Gastrocnemius medialis (tissue), 4 donors: Measurements from ENCODE around the gene CFAP119. TPM values are rescaled to one million over a fixed set of nuclear protein-coding genes. Genes with fewer than 3 reads are reported as not detected.

Source experiments
- ATAC-seq, 2 donors: fragments of 150-250 bp; one replicate each; pipeline ENCODE4 v1.9.1; 2016
- DNase-seq, 2 donors: peaks; one replicate each; pipeline ENCODE4 v3.0.0-alpha.2; 2019
- H3K27ac ChIP-seq, 4 donors: fragments of 200-600 bp; sonication (generic); 1 replicate in 1 of 4; 2 replicates in 3 of 4; pipeline ENCODE4 v1.5.1; 2016 to 2018; ENCODE audit warnings: mild to moderate bottlenecking in 2 of 4, moderate library complexity in 1 of 4
- H3K27me3 ChIP-seq, 3 donors: fragments of 200-600 bp; sonication (generic) in 2 of 3; 1 replicate in 1 of 3; 2 replicates in 2 of 3; pipeline versions ENCODE4 v1.5.1 to v1.6.0; 2016 to 2019; ENCODE audit warnings: mild to moderate bottlenecking in 1 of 3, moderate library complexity in 1 of 3
- H3K36me3 ChIP-seq, 2 donors: fragments of 200-600 bp; sonication (generic) in 1 of 2; one replicate each; pipeline ENCODE4 v1.5.1; 2017 to 2018
- H3K4me1 ChIP-seq, 2 donors: fragments of 200-600 bp; sonication (generic) in 1 of 2; one replicate each; pipeline ENCODE4 v1.5.1; 2016 to 2017; ENCODE audit warnings: mild to moderate bottlenecking in 2 of 2
- H3K4me3 ChIP-seq, 4 donors: fragments of 200-600 bp; sonication (generic) in 3 of 4; 1 replicate in 1 of 4; 2 replicates in 3 of 4; pipeline ENCODE4 v1.5.1; 2016 to 2019; ENCODE audit warnings: mild to moderate bottlenecking in 2 of 4
- H3K9me3 ChIP-seq, 3 donors: fragments of 200-600 bp; sonication (generic) in 2 of 3; 1 replicate in 1 of 3; 2 replicates in 2 of 3; pipeline ENCODE4 v1.5.1; 2016 to 2019
- POLR2A ChIP-seq, 2 donors: fragments of 450-650 bp; IDR thresholded peaks; one replicate each; pipeline ENCODE4 v1.6.1; 2017; ENCODE audit warnings: antibody characterized with exemption in 2 of 2, mild to moderate bottlenecking in 2 of 2, moderate library complexity in 2 of 2
- in situ Hi-C, 4 donors: fragments of 200-750 bp; cut with MboI; loops; one replicate each; pipeline versions ENCODE4 v1.15.0 to v1.8.0; 2017; ENCODE audit warnings: low sequenced_read_pairs in 4 of 4
- intact Hi-C: fragments of 100-400 bp; cut with DNase I; formaldehyde crosslinking; loops from one replicate; pipeline ENCODE4 v1.15.1; 2023; ENCODE audit warnings: low total_unique reads
- total RNA-seq, 4 donors: library from RNA; depleted of rRNA; stranded (reverse); fragments of >200 nt; gene quantifications; one replicate each; pipeline versions ENCODE4 v1.1.0 to v1.2.3, GENCODE V29; 2016
- TF ChIP-seq, protein P1 (sequence below), 5 experiments: fragments of 450-650 bp in 3 of 5; fragments of 200-600 bp in 2 of 5; sonication (generic) in 2 of 5; IDR thresholded peaks in 4 of 5; conservative IDR thresholded peaks in 1 of 5; 1 replicate in 4 of 5; 2 replicates in 1 of 5; pipeline ENCODE4 v1.5.1; 2016 to 2019; ENCODE audit warnings: antibody characterized with exemption in 5 of 5, mild to moderate bottlenecking in 3 of 5, moderate library complexity in 3 of 5

The CFAP119 gene
- total RNA-seq, 4 donors from 2014 or later, result 0.73 to 5.8 (median 1.7) TPM; not detected in 1

DNA sequence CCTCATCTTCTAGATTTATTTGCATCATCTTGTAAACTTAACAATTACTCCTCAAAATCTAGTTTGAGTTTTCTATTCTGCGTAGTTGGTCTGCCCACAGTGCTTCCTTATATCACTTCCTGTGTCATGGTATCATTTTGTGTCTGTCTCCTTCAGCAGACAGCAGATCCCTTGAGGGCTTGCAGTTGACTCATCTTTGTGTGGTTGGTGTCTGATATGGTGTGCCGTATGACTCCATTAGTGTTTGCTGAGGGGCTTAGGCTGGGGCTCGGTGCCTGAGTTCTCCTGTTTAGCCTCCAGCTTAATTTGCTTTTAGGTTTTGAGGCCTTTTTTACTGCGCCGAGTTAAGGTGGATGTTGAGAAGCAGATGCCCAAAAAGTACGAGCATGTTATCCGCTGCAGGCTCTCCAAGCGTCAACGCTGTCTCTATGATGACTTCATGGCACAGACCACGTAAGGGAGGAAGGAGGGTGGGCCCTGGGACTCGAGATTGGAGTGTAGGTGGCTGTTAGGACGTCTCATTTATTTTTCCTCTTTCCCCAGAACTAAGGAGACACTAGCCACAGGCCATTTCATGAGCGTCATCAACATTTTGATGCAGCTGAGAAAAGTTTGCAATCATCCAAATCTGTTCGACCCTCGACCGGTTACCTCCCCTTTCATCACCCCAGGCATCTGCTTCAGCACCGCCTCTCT is 46.0 kb downstream of the CFAP119 start:
- DNase-seq (no peak), ATAC-seq (no peak)
- H3K36me3 ChIP-seq, result peaks cover 4 to 97% of the 10 kb centered on the region in 2 donors
- TF ChIP-seq, protein P1, sequence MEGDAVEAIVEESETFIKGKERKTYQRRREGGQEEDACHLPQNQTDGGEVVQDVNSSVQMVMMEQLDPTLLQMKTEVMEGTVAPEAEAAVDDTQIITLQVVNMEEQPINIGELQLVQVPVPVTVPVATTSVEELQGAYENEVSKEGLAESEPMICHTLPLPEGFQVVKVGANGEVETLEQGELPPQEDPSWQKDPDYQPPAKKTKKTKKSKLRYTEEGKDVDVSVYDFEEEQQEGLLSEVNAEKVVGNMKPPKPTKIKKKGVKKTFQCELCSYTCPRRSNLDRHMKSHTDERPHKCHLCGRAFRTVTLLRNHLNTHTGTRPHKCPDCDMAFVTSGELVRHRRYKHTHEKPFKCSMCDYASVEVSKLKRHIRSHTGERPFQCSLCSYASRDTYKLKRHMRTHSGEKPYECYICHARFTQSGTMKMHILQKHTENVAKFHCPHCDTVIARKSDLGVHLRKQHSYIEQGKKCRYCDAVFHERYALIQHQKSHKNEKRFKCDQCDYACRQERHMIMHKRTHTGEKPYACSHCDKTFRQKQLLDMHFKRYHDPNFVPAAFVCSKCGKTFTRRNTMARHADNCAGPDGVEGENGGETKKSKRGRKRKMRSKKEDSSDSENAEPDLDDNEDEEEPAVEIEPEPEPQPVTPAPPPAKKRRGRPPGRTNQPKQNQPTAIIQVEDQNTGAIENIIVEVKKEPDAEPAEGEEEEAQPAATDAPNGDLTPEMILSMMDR (IDR thresholded peaks at IDR 0.05 in 4 of 5, conservative IDR thresholded peaks at IDR 0.05 in 1 of 5), result no peak
- TF ChIP-seq POLR2A (IDR thresholded peaks at IDR 0.05), result no peak
- no peak overlapping the region for H3K27ac ChIP-seq
- H3K27me3 ChIP-seq, result no peaks in the 10 kb centered on the region
- in situ Hi-C loops, result no loop called here
- H3K4me1 ChIP-seq, result no peaks in the 10 kb centered on the region
- H3K9me3 ChIP-seq, result no peaks in the 10 kb centered on the region
- intact Hi-C loops, result no loop called here
- no peak overlapping the region for H3K4me3 ChIP-seq

DNA sequence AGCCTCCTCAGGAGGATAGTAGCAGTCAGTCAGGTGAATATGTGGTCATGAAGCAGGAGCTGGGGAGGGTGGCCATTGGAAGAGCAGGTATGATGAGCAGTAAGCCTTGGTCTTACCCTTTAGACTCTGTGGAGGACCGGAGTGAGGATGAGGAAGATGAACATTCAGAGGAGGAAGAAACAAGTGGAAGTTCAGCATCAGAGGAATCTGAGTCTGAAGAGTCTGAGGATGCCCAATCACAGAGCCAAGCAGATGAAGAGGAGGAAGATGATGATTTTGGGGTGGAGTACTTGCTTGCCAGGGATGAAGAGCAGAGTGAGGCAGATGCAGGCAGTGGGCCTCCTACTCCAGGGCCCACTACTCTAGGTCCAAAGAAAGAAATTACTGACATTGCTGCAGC is 50.1 kb downstream of the CFAP119 start:
- H3K4me1 ChIP-seq, result no peaks in the 10 kb centered on the region
- no peaks in the 10 kb centered on the region for H3K9me3 ChIP-seq
- no peak for ATAC-seq
- TF ChIP-seq POLR2A (IDR thresholded peaks at IDR 0.05), result no peak
- TF ChIP-seq, protein P1 (IDR thresholded peaks at IDR 0.05 in 4 of 5, conservative IDR thresholded peaks at IDR 0.05 in 1 of 5), result no peak
- H3K36me3 ChIP-seq, result peaks cover 9 to 100% of the 10 kb centered on the region in 2 donors
- H3K27ac ChIP-seq, result no peak overlapping the region
- intact Hi-C loops, result no loop called here
- no peak overlapping the region for H3K4me3 ChIP-seq
- in situ Hi-C loops, result no loop called here
- no peaks in the 10 kb centered on the region for H3K27me3 ChIP-seq
- no peak for DNase-seq

DNA sequence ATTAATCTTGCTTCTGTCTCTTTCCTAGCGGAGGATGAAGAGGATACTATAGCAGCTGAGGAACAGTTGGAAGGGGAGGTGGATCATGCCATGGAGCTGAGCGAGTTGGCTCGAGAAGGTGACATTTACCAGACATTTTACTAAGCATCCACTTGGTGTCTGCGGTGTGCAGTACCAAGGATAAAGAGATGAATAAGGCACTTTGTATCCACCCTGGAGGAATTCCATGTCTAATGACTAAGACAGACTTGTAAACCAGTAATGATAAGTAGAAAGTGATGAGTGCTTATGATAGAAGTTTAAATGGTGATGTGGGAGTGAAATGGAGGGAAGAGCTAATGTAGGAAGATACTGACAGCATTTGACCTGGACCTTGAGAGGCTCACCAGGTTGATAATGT is 50.9 kb downstream of the CFAP119 start:
- Histone ChIP-seq H3K4me1 (no peaks in the 10 kb centered on the region), H3K4me3 (no peak overlapping the region), H3K36me3 (peaks cover 9 to 100% of the 10 kb centered on the region in 2 donors), H3K27me3 (no peaks in the 10 kb centered on the region), H3K27ac (no peak overlapping the region), H3K9me3 (no peaks in the 10 kb centered on the region)
- DNase-seq, result no peak
- intact Hi-C loops (no loop called here), in situ Hi-C loops (no loop called here)
- no peak for ATAC-seq
- TF ChIP-seq POLR2A (IDR thresholded peaks at IDR 0.05), result no peak
- TF ChIP-seq, protein P1 (IDR thresholded peaks at IDR 0.05 in 4 of 5, conservative IDR thresholded peaks at IDR 0.05 in 1 of 5), result no peak

Other genes with a start within 250 kb of the CFAP119 start
- 100 to 1,000 TPM in 1 of 4 donors, 10 to 100 TPM in 3; 39.8 to 118 (median 69.8) TPM for gene ZNF768, start 235.5 kb downstream of the CFAP119 start, total RNA-seq
- 10 to 100 TPM in 3 of 4 donors, 1 to 10 TPM in 1; 8.6 to 17.5 (median 13.1) TPM for gene ZNF747, start 227.2 kb downstream of the CFAP119 start, total RNA-seq
- gene ZNF764, start 203.7 kb downstream of the CFAP119 start, total RNA-seq, result 1 to 10 TPM; 3.7 to 5.5 (median 4.9) TPM
- 10 to 100 TPM; 11.0 to 38.2 (median 18.5) TPM for gene ZNF688, start 190.3 kb downstream of the CFAP119 start, total RNA-seq
- 1 to 10 TPM in 2 of 4 donors, under 1 TPM in 2; 0.70 to 3.2 (median 1.0) TPM for gene ZNF785, start 176.4 kb downstream of the CFAP119 start, total RNA-seq
- 1 to 10 TPM; 2.9 to 6.3 (median 6.1) TPM for gene ZNF689, start 151.7 kb downstream of the CFAP119 start, total RNA-seq
- gene PRR14, start 111.1 kb downstream of the CFAP119 start, total RNA-seq, result 10 to 100 TPM in 3 of 4 donors, 1 to 10 TPM in 1; 8.8 to 28.4 (median 17.8) TPM
- 10 to 100 TPM; 22.0 to 34.8 (median 28.0) TPM for gene FBRS, start 103.6 kb downstream of the CFAP119 start, total RNA-seq
- 10 to 100 TPM; 15.3 to 25.5 (median 21.9) TPM for gene SRCAP, start 62.9 kb downstream of the CFAP119 start, total RNA-seq
- gene PHKG2, start 13.6 kb downstream of the CFAP119 start, total RNA-seq, result 10 to 100 TPM in 3 of 4 donors, 1 to 10 TPM in 1; 8.8 to 30.0 (median 21.6) TPM
- gene RNF40, start 260 bp upstream of the CFAP119 start, total RNA-seq, result 10 to 100 TPM; 42.8 to 90.0 (median 57.0) TPM
- gene ZNF629, start 25.1 kb upstream of the CFAP119 start, total RNA-seq, result 10 to 100 TPM in 2 of 4 donors, 1 to 10 TPM in 2; 9.1 to 12.7 (median 10.3) TPM
- gene BCL7C, start 132.0 kb upstream of the CFAP119 start, total RNA-seq, result 10 to 100 TPM; 16.4 to 24.5 (median 22.3) TPM
- gene CTF1, start 134.6 kb upstream of the CFAP119 start, total RNA-seq, result 1 to 10 TPM; 2.3 to 5.6 (median 3.2) TPM
- gene FBXL19, start 161.5 kb upstream of the CFAP119 start, total RNA-seq, result 1 to 10 TPM; 3.4 to 7.9 (median 4.8) TPM
- gene ORAI3, start 187.0 kb upstream of the CFAP119 start, total RNA-seq, result 10 to 100 TPM; 10.3 to 15.6 (median 12.5) TPM
- gene SETD1A, start 195.7 kb upstream of the CFAP119 start, total RNA-seq, result 10 to 100 TPM in 2 of 4 donors, 1 to 10 TPM in 2; 3.8 to 15.4 (median 9.8) TPM
- 1 to 10 TPM; 1.5 to 6.8 (median 5.4) TPM for gene HSD3B7, start 223.1 kb upstream of the CFAP119 start, total RNA-seq
- gene STX1B, start 248.6 kb upstream of the CFAP119 start, total RNA-seq, result under 1 TPM in 2 of 4 donors, not detected in 2; 0.13 to 0.36 TPM